HCT116 (cell line): ENCODE measurements around the gene MAP2K1. TPM values are rescaled to one million over a fixed set of nuclear protein-coding genes. Genes with fewer than 3 reads are reported as not detected.

ENCODE experiments used
- ATAC-seq: fragments of 200-7000 bp; cut with Tn5 transposase; 2 replicates; pipeline ENCODE4 v1.9.1; 2020; ENCODE audit warnings: mild to moderate bottlenecking, moderate library complexity
- BruUV-seq: library from RNA; stranded (reverse); fragments of 400-500 nt; replicated peaks from 2 replicates; lab custom pipeline; 2021; lab: Mats Ljungman, UMichigan
- CTCF ChIA-PET: fragments of 300-600 bp; sonication (Branson Sonifier 250); formaldehyde crosslinking; loops from one replicate; lab custom pipeline; 2021; ENCODE audit warnings: antibody characterized with exemption; lab: Charles Lee
- POLR2A ChIA-PET: fragments of 300-600, 350-600 bp; sonication (Branson Sonifier 250); formaldehyde crosslinking; loops from one replicate; lab custom pipeline; 2021; ENCODE audit warnings: antibody characterized with exemption; lab: Charles Lee
- RAD21 ChIA-PET, 2 experiments: fragments of 300-600 bp; sonication (Branson Sonifier 250); formaldehyde crosslinking; loops; one replicate each; lab custom pipeline; 2023; ENCODE audit warnings: low total read pairs in 2 of 2; ENCODE audit not compliant: uncharacterized antibody in 2 of 2, unreplicated experiment in 2 of 2, low non-redundant PET in 1 of 2; lab: Charles Lee
- DNase-seq: peaks from one replicate; pipeline ENCODE4 v3.0.0-alpha.2; 2010; ENCODE audit warnings: low read depth, low spot score
- H2AFZ ChIP-seq: fragments of 200-600 bp; shearing (Covaris generic), sonication (generic); 2 replicates; pipeline ENCODE4 v1.6.1; 2017; ENCODE audit warnings: low read depth, mixed run types, mixed read lengths, antibody characterized with exemption, low read length; ENCODE audit not compliant: poor library complexity, severe bottlenecking
- H3K27ac ChIP-seq: 2 replicates; pipeline ENCODE4 v1.5.1; 2012; ENCODE audit warnings: low read depth, low read length
- H3K27me3 ChIP-seq: fragments of 200-600 bp; sonication (generic); 2 replicates; pipeline ENCODE4 v1.6.1; 2016; ENCODE audit warnings: mixed run types, low read length, mixed read lengths; ENCODE audit not compliant: insufficient read depth
- H3K36me3 ChIP-seq, 2 experiments: fragments of 200-500 bp in 1 of 2; fragments of 200-600 bp in 1 of 2; sonication (Bioruptor generic) in 1 of 2; sonication (generic) in 1 of 2; 2 replicates each; pipeline versions ENCODE4 v1.5.1 to v1.6.1; 2014 to 2016; ENCODE audit warnings: low read length in 2 of 2, inconsistent platforms in 1 of 2, mixed read lengths in 1 of 2, mixed run types in 1 of 2; ENCODE audit not compliant: insufficient read depth in 2 of 2, control insufficient read depth in 1 of 2
- H3K4me1 ChIP-seq, 2 experiments: fragments of 200-600 bp in 1 of 2; sonication (generic) in 1 of 2; 2 replicates each; pipeline versions ENCODE4 v1.5.1 to v1.6.1; 2012 to 2017; ENCODE audit warnings: low read length in 2 of 2, inconsistent platforms in 1 of 2, mild to moderate bottlenecking in 1 of 2, mixed read lengths in 1 of 2, mixed run types in 1 of 2, moderate library complexity in 1 of 2; ENCODE audit not compliant: insufficient read depth in 2 of 2, control insufficient read depth in 1 of 2
- H3K4me2 ChIP-seq: fragments of 200-600 bp; sonication (generic); 2 replicates; pipeline ENCODE4 v1.6.1; 2017; ENCODE audit warnings: mixed run types, low read length, mixed read lengths
- H3K4me3 ChIP-seq, 2 experiments: fragments of 200-600 bp in 1 of 2; sonication (generic) in 1 of 2; replicated peaks in 1 of 2; 2 replicates each; pipeline ENCODE4 v1.5.1; 2011 to 2016; ENCODE audit warnings: low read length in 2 of 2, control low read depth in 1 of 2, low read depth in 1 of 2, mild to moderate bottlenecking in 1 of 2, mixed read lengths in 1 of 2, mixed run types in 1 of 2
- H3K79me2 ChIP-seq: fragments of 200-600 bp; sonication (generic); 2 replicates; pipeline ENCODE4 v1.6.1; 2017; ENCODE audit warnings: mild to moderate bottlenecking, mixed run types, low read length, moderate library complexity, mixed read lengths; ENCODE audit not compliant: insufficient read depth
- H3K9ac ChIP-seq: fragments of 200-600 bp; sonication (generic); 2 replicates; pipeline ENCODE4 v1.6.1; 2016; ENCODE audit warnings: low read length, mixed read lengths
- H3K9me2 ChIP-seq: fragments of 200-600 bp; sonication (generic), shearing (Covaris generic); 2 replicates; pipeline ENCODE4 v1.6.1; 2017; ENCODE audit warnings: mixed run types, mild to moderate bottlenecking, moderate library complexity; ENCODE audit not compliant: insufficient read depth
- H3K9me3 ChIP-seq, 2 experiments: fragments of 200-500 bp in 1 of 2; fragments of 200-600 bp in 1 of 2; sonication (Bioruptor generic) in 1 of 2; sonication (generic) in 1 of 2; 2 replicates each; pipeline ENCODE4 v1.6.1; 2014 to 2017; ENCODE audit warnings: low read length in 2 of 2, mixed read lengths in 2 of 2, inconsistent platforms in 1 of 2, low read depth in 1 of 2, mild to moderate bottlenecking in 1 of 2, mixed run types in 1 of 2, moderate library complexity in 1 of 2; ENCODE audit not compliant: control insufficient read depth in 1 of 2, insufficient read depth in 1 of 2
- H4K20me1 ChIP-seq: fragments of 200-600 bp; sonication (generic), shearing (Covaris generic); 2 replicates; pipeline ENCODE4 v1.6.1; 2017; ENCODE audit warnings: mixed run types, mild to moderate bottlenecking, moderate library complexity; ENCODE audit not compliant: insufficient read depth
- CBX3 ChIP-seq: IDR thresholded peaks from 2 replicates; pipeline ENCODE4 v1.6.1; 2012; ENCODE audit warnings: low read depth
- CEBPB ChIP-seq: IDR thresholded peaks from 2 replicates; pipeline ENCODE4 v1.6.1; 2012; ENCODE audit warnings: low read depth
- ELF1 ChIP-seq: IDR thresholded peaks from 2 replicates; pipeline ENCODE4 v1.6.1; 2012; ENCODE audit warnings: low read depth, borderline replicate concordance
- EZH2 ChIP-seq: fragments of 200-600 bp; sonication (generic); IDR thresholded peaks from 2 replicates; pipeline ENCODE4 v1.6.1; 2017; ENCODE audit warnings: antibody characterized with exemption, mixed run types
- POLR2A ChIP-seq: IDR thresholded peaks from 2 replicates; pipeline ENCODE4 v1.7.0; 2011; ENCODE audit warnings: borderline replicate concordance; ENCODE audit not compliant: insufficient read depth, insufficient read length; ENCODE audit errors: extremely low read depth
- POLR2AphosphoS5 ChIP-seq: IDR thresholded peaks from 2 replicates; pipeline ENCODE4 v1.6.1; 2011; ENCODE audit warnings: mild to moderate bottlenecking, low read depth, low read length, moderate library complexity
- RAD21 ChIP-seq: IDR thresholded peaks from 2 replicates; pipeline ENCODE4 v1.6.1; 2012; ENCODE audit warnings: low read depth, mild to moderate bottlenecking
- SIN3A ChIP-seq: IDR thresholded peaks from 2 replicates; pipeline ENCODE4 v1.6.1; 2012; ENCODE audit warnings: low read depth
- SP1 ChIP-seq: IDR thresholded peaks from 2 replicates; pipeline ENCODE4 v1.6.1; 2012; ENCODE audit warnings: low read depth
- SRF ChIP-seq: IDR thresholded peaks from 2 replicates; pipeline ENCODE4 v1.6.1; 2012; ENCODE audit warnings: low read depth
- ZFX ChIP-seq: fragments of 450-650 bp; IDR thresholded peaks from 2 replicates; pipeline ENCODE4 v1.6.1; 2017
- ZNF274 ChIP-seq: fragments of 200-500 bp; sonication (Bioruptor generic); IDR thresholded peaks from 2 replicates; pipeline ENCODE4 v1.6.1; 2014; ENCODE audit warnings: mild to moderate bottlenecking, low read depth, low read length, inconsistent platforms
- intact Hi-C: fragments of 100-400 bp; cut with micrococcal nuclease; formaldehyde crosslinking; loops from 2 replicates; pipeline ENCODE4 v1.10.0; 2022
- total RNA-seq: library from RNA; stranded (reverse); gene quantifications from one replicate; pipeline ENCODE4 v1.2.1, GENCODE V29; 2021; ENCODE audit not compliant: unreplicated experiment
- TF ChIP-seq, protein P1 (sequence below): IDR thresholded peaks from 2 replicates; pipeline ENCODE4 v1.6.1; 2012
- TF ChIP-seq, protein P2 (sequence below): IDR thresholded peaks from 2 replicates; pipeline ENCODE4 v1.6.1; 2012

The MAP2K1 gene
- total RNA-seq, 1 experiment from 2014 or later, result 52.3 TPM

DNA sequence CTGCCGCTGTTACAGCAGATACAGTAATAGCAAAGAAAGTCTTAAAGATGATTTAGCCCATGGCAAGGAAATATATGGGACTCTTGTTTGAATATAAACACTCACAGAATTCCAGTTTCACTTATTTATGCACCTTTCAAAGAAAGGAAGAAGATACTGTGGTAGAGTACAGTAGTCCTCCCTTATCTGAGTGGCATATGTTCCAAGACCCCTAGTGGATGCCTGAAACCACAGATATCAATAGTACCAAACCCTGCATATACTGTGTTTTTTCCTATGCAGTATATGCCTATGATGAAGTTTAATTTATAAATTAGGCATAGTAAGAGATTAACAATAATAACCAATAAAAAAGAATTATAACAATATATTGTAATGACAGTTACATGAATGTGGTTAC is 8.2 kb downstream of the MAP2K1 start:
- Histone ChIP-seq H3K4me1 (peaks cover 0 to 9% of the 10 kb centered on the region in 2 experiments; a peak in 1 of 4 replicates), H3K27me3 (no peaks in the 10 kb centered on the region), H3K9me2 (no peaks in the 10 kb centered on the region), H2AFZ (no peak overlapping the region), H3K9me3 (no peaks in the 10 kb centered on the region), H3K27ac (no peak overlapping the region), H3K79me2 (peaks cover 90% of the 10 kb centered on the region), H3K4me3 (no peak overlapping the region), H4K20me1 (peaks cover 8% of the 10 kb centered on the region; the same call in 1 of the 2 replicates), H3K9ac (no peak overlapping the region), H3K4me2 (no peak overlapping the region), H3K36me3 (0 out of 4 replicates have a peak, but pooled peaks cover 0 to 2% of the 10 kb centered on the region in 2 experiments)
- ATAC-seq (no peak; the same call in 1 of the 2 replicates), DNase-seq (no peak)
- no peak for TF ChIP-seq POLR2AphosphoS5
- no peak for TF ChIP-seq SP1
- TF ChIP-seq, protein P1, sequence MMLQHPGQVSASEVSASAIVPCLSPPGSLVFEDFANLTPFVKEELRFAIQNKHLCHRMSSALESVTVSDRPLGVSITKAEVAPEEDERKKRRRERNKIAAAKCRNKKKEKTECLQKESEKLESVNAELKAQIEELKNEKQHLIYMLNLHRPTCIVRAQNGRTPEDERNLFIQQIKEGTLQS, result no peak
- no peak for TF ChIP-seq SIN3A
- no peak for TF ChIP-seq ZFX
- no peak for TF ChIP-seq EZH2
- TF ChIP-seq CBX3, result no peak
- TF ChIP-seq ZNF274, result no peak
- no peak for TF ChIP-seq ELF1
- no peak for TF ChIP-seq SRF
- intact Hi-C loops, result no loop called here
- no TSS peak for BruUV-seq
- ChIA-PET CTCF (no interaction called here), POLR2A (no interaction called here), RAD21 (no interaction called here)

DNA sequence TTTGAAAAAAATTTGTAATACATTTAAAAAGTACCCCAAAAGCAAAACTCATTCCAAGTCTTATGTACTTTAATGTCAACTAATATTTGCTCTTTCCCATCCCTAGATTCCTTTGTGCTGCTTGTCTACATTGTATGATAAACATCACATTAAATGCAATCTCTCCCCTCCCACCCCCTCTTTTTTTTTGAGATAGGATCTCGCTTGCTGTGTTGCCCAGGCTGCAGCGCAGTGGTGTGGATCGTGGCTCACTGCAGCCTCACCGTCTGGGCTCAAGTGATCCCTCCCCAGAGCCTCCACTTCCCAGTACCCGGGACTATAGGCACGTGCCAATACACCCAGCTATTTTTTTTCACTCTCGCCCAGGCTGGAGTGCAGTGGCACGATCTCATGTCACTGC is 12.6 kb downstream of the MAP2K1 start:
- H3K4me2 ChIP-seq, result no peak overlapping the region
- H3K9me2 ChIP-seq, result no peaks in the 10 kb centered on the region
- RAD21 ChIA-PET, result no interaction called here
- intact Hi-C loops, result no loop called here
- no peak overlapping the region for H3K27ac ChIP-seq
- DNase-seq, result no peak
- H4K20me1 ChIP-seq, result 0 out of 2 replicates have a peak, but pooled peaks cover 3% of the 10 kb centered on the region
- peaks cover 0 to 10% of the 10 kb centered on the region in 2 experiments; a peak in 2 of 4 replicates for H3K4me1 ChIP-seq
- no TSS peak for BruUV-seq
- no peak overlapping the region for H3K9ac ChIP-seq
- H3K27me3 ChIP-seq, result no peaks in the 10 kb centered on the region
- no peak for ATAC-seq
- H2AFZ ChIP-seq, result no peak overlapping the region
- H3K4me3 ChIP-seq, result no peak overlapping the region
- no peaks in the 10 kb centered on the region for H3K9me3 ChIP-seq
- H3K36me3 ChIP-seq, result no peaks in the 10 kb centered on the region
- peaks cover 91% of the 10 kb centered on the region for H3K79me2 ChIP-seq
- CTCF ChIA-PET, result no interaction called here
- no peak for TF ChIP-seq ZNF274
- TF ChIP-seq POLR2A, result no peak
- TF ChIP-seq, protein P1, result no peak
- no peak for TF ChIP-seq RAD21
- TF ChIP-seq, protein P2, sequence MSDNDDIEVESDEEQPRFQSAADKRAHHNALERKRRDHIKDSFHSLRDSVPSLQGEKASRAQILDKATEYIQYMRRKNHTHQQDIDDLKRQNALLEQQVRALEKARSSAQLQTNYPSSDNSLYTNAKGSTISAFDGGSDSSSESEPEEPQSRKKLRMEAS, result no peak
- TF ChIP-seq CEBPB, result no peak
- no peak for TF ChIP-seq POLR2AphosphoS5
- no peak for TF ChIP-seq ZFX
- TF ChIP-seq, all 23 proteins: peak for 0
- POLR2A ChIA-PET, result no interaction called here
